NCI-H1417 treated with DMSO at 0.1 percent for 48 hours (cell line): ENCODE data around the gene SUGT1.
"Not testable (repeated sequence)": the region's sequence is repeated elsewhere in the genome, so short reads cannot be mapped to it uniquely, and the experiment has no call there.

Experiments used
- DNase-seq: peaks from one replicate; lab custom pipeline; 2025; lab: John Stamatoyannopoulos, UW

The SUGT1 gene

GRCh38 chr13:52669677-52670076, 17.0 kb downstream of the SUGT1 start:
- no peak for DNase-seq

DNA sequence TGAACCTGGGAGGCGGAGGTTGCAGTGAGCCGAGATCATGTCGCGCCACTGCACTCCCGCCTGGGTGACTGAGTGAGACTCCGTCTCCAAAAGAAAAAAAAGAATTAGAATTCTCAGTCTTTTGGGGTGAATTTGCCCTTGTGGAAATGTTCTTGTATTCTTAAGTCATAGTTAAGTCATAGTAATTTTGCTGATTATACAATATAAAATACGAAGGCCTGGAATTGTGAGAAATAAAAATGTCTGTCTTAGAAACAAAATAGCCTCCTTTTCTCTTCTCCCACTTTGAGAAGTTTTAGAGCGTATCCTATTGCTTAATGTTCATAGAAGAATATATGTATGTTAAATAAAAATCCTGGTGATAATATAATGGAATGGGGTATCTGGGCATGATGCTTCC, 18.1 kb downstream of the SUGT1 start:
- no peak for DNase-seq

DNA sequence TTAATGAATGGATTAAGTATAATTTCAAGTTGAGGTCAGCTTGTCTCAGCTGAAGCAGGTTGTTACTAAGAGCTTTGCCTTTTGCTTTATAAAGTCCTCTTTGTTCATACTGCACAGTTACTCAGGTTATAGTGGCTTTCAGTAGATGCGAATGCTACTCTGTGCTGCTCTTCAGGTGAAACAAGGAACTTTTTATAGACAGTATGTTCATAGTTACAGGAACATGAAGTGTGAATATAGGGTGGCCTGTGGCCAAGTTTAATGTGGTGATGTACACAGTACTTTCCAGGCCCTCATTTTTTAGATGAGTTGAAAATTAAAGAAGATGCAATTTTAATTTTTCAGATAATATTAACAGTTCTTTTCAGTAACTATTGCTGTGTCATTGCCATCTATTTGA, 20.8 kb downstream of the SUGT1 start:
- no peak for DNase-seq

DNA sequence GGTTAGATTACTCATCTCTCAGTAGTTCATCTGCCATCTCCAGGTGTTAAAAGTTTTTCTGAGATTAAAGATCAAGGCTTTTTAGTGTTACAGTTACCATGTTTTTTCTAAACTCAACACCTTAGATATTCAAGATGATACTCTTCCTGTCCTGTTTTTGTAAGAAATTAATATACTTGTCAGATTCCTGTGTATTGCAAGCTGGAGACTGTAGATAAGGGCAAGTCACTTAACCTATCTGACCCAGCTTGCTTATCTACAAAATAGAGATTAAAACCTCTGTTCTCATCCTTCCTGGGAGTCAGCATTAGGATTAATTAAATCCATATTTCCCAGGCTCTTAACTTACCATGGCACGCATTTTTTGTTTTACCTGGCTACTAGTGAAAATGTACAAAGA, 25.2 kb downstream of the SUGT1 start:
- DNase-seq: no peak

DNA sequence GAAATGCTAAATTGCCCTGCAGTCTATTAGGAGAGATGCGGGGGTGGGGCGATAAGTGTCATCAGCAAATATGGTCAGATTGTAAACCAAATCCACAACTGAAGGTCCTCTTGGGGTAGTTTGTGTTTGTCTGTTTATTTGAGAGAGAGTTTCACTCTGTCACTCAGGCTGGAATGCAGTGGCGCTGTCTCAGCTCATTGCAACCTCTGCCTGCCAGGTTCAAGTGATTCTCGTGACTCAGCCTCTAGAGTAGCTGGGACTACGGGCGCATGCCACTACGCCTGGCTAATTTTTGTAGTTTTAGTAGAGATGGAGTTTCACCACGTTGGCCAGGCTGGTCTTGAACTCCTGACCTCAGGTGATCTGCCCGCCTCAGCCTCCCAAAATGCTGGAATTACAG, 33.2 kb downstream of the SUGT1 start:
- DNase-seq: not testable (repeated sequence)

DNA sequence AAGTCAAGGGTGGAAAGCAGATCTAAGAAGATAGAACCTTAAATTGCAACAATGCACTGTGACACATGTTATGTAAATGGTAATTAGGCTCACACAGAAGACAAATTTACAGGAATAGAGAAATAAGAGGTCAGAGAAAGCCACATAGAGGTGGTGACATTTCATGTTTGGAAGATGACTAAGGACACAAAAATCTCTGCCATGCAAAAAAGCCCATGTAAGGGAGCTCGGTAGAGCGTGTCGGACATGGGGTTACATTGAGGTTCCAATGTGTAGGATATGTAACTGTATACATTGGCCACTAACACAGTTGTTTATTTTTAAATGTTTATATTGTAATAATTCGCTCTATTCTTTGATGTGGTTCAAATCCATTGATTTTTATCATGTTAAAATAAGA, 33.7 kb downstream of the SUGT1 start:
- DNase-seq: no peak

GRCh38 chr13:52695856-52696255, 43.2 kb downstream of the SUGT1 start:
- no peak for DNase-seq

- no peak for DNase-seq
Observed at GRCh38 chr13:52696566-52696965, 43.9 kb downstream of the SUGT1 start.

DNA sequence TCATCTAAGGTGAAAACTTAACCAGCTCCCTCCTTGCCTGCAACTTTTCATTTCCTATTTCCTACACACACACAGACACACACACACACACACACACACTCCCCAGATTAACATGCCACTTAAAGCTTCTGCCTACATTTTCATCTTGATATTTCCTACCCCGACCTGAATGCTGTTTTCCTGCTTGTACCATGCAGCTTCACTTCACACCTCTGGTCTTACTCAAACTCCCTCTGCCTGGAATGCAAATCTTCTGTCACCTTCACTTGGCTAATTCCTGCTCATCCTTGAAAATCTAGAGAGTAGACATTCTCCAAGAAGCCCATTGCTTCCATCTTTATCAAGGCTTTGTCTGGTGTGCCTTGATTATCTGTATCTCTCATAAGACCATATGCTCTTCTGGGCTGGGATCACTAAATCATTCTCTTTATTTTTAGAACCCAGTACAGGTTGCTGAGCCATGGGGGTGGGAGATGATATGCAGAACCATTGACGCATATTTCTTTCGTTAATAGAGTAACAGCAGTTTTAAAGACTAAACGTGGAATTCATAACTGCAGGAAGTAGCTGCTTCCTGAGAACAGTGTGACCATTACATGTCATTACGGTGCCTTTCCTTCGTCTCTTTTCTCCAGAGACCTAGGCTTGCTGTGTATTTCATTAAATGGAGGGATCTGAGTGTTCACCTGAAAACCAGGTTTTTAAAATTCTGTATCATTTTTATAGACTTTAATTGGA, 49.3 kb downstream of the SUGT1 start:
- DNase-seq: no peak

DNA sequence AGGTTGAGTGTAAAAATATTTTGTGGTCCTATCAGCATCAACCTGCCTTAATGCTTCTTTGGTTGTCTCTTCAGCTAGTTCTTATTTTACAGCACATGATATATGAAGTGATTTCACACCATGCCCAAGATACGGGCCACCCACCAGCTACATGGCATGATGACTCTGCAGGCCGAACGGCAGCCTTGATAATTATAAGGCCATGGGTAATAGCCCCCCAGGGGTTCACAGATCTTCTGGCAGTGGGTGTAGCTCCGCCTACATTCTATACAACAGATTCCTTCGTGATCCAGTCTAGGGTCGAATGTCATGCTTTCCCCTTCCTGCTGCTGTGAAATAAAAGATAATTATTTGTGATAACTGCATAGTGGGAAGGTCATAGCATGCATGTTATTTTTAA, 50.8 kb downstream of the SUGT1 start:
- no peak for DNase-seq

DNA sequence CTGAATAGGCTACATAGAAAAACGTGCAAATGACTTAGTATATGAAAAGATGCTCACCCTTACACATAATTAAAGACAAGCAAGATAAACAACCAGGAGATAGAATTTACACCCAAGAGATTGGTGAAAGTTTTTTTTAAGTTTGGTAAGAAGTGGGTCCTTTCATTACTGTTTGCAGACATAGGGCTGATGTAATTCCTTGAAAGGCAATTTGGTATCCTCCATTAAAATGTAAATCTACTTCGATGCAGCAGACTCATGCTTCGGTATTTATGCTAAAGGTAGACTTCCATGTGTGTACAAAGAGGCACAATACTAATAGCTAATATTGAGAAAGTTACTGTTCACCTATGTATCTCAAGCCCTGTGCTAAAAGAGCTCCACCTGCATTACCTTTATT, 53.4 kb downstream of the SUGT1 start:
- DNase-seq: no peak

- no peak for DNase-seq
Observed at GRCh38 chr13:52707375-52707774, 54.7 kb downstream of the SUGT1 start.

GRCh38 chr13:52708266-52708665, 55.6 kb downstream of the SUGT1 start:
- not testable (repeated sequence) for DNase-seq

DNA sequence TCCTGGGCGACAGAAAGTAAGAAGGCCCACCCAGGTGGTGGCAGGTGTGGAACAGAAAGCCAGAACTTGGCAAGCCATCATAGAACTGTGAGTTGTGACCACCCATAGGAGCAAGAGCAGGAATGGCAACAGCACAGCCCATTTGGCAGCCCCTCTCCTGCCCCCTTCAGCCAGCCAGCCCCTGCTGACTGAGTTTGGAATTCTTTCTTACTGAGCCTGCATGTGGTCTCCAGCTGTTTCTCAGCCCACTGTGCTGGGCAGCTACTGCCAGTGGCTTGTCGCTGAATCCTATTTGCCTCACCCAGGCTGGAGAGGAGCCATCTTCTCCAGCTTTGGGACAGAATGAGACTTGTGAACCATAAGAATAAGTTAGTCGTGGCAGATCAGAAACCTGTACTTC, 58.6 kb downstream of the SUGT1 start:
- no peak for DNase-seq

DNA sequence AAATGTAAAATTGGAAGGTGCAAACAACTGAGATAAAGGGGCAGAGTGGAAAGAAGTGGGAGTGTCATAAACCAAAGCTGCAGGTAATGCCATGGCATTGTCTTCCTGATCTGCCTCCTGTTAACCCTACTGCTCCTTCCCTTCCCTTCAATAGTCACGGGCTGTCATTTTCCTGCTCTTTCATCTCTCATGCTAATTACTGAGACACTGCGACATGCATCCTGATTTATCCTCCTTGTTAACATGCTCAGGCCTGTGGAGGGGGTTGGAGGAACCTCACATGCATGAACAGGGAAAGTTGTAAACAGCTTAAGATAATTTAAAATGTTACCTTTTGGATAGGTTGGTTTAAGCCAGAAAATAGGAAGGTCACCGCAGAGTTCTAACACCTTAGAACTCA, 59.7 kb downstream of the SUGT1 start:
- peak; percentile 57 for DNase-seq

GRCh38 chr13:52713894-52714293, 61.3 kb downstream of the SUGT1 start:
- no peak for DNase-seq

GRCh38 chr13:52720904-52721303, 68.3 kb downstream of the SUGT1 start:
- not testable (repeated sequence) for DNase-seq

- not testable (repeated sequence) for DNase-seq
Observed at GRCh38 chr13:52721356-52721755, 68.7 kb downstream of the SUGT1 start.

GRCh38 chr13:52723181-52723580, 70.5 kb downstream of the SUGT1 start:
- DNase-seq: no peak

DNA sequence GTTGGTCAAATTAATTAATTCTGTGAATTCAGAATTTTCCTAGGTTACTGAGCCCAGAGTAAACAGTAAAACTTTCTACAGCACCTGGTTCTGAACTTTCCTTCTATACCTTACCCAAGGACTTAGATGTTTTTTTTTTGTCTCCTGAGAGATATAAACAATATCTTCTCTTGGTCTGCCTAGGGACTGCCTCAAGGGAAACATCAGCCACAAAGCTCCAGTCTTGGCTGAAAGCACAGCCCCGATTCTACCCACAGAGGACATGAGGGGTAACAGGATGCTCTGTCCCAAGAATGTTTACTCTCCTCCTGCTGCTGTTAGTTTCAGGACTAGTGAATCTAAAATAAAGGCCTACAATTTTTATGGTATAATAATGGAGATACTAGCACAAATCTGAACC, 72.7 kb downstream of the SUGT1 start:
- DNase-seq: no peak

- DNase-seq: no peak
Observed at GRCh38 chr13:52726258-52726657, 73.6 kb downstream of the SUGT1 start.

DNA sequence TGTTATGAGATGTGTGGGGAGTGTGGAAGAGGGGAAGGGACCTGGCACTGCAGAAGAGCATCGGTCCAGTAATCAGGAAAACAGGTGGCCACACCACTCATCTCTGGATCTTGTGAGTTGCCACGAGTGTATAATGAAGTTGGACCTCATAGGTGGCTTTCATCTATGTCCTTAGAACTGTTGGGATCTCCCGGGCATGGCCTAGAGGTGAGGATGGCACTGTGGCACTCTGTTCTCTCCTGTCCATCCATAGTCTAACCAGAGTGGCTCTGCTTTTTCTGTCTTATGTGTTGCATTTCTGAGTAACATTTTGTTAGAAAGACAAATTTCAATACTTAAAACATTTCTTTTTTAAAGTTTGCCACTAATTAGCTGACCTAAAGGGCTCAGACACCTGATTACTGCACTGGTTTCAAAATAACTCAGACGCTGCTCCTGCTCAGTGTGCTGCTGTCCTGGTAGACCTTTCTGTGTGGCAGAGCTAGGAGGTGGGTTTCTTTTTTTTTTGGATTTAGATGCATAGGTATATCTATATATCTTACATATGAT, 81.5 kb downstream of the SUGT1 start:
- no peak for DNase-seq

DNA sequence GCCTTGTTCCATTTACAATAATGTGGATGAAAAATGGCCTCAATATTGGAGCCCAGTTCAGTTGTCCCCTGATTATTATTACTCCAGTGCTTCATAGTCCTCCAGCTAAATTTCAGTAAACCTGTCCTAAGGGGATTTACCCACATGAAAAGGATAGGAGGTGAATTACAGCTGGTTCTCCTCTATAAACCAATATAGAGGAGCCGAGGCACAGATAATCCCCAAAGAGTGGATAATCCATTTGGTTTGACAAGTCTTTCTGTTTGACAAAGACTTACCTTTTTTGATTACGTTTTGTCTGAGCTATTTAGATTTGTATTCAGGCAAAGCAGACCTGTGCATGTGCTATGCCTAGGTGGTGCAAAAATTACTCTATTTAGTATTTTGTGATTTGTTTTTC, 84.3 kb downstream of the SUGT1 start:
- no peak for DNase-seq

DNA sequence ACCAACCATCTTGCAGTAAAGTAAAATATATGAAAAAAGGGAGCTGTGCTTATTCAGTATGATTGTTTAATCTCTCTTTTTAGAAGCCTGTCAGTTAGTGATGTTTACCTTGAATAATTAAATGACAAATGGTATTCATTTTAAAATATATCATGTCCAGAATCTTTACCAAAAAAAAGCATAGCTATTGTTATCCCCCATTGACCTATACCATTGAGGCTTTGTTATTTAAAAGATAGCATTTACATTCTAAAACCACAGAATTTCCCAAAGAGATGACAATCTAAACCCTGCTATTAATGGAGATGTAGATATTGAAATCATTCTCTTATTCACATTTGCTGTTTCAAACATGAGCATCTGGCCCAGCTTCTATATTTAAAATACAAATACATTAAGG, 84.8 kb downstream of the SUGT1 start:
- no peak for DNase-seq
